Right lobe of liver (tissue), 4 donors: ENCODE data around the gene ROCK2.

Experiments
- POLR2A ChIP-seq: fragments of 450-650 bp; IDR thresholded peaks from one replicate; pipeline ENCODE4 v1.6.1; 2017; ENCODE audit warnings: antibody characterized with exemption, mild to moderate bottlenecking
- TF ChIP-seq, protein P1 (sequence below), 4 donors: fragments of 200-600 bp in 3 of 4; fragments of 450-650 bp in 1 of 4; IDR thresholded peaks; one replicate each; pipeline versions ENCODE4 v1.5.1 to v1.8.0; 2016 to 2022; ENCODE audit warnings: antibody characterized with exemption in 4 of 4, mild to moderate bottlenecking in 2 of 4
- donor health status: DM: no; HTN: no; CAD: no.
- donor health status: DM: no; HTN: no; CAD: no.
- donor health status: DM: no; HTN: yes; CAD: no.

DNA sequence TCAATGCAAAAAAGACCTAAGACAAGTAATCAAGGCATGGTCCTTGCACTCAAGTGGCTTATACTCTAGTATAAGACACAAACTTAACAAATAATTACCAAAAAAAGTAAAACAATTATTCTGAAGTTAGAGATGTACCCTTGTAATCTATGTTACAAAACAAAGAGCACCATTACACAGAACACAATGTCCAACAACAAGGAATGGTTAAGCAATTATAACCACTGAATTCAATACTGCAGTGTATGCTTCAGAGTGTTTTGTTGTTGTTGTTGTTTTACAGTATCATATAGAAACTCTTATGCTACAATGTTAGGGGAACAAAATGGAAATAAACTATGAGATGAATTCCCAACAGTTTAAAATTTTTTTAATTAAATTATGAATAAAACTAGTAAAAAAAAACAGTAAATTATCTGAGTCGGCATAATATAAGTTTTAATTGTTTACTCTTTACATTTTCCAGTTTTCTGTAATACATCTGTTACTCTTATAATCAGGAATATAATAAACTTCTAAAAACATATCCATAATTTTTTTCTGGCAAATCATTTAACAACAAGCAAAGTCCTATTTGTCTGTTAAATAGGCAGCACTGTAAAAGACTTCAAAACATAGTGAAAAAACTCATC, 29.2 kb downstream of the ROCK2 start:
- TF ChIP-seq, protein P1, sequence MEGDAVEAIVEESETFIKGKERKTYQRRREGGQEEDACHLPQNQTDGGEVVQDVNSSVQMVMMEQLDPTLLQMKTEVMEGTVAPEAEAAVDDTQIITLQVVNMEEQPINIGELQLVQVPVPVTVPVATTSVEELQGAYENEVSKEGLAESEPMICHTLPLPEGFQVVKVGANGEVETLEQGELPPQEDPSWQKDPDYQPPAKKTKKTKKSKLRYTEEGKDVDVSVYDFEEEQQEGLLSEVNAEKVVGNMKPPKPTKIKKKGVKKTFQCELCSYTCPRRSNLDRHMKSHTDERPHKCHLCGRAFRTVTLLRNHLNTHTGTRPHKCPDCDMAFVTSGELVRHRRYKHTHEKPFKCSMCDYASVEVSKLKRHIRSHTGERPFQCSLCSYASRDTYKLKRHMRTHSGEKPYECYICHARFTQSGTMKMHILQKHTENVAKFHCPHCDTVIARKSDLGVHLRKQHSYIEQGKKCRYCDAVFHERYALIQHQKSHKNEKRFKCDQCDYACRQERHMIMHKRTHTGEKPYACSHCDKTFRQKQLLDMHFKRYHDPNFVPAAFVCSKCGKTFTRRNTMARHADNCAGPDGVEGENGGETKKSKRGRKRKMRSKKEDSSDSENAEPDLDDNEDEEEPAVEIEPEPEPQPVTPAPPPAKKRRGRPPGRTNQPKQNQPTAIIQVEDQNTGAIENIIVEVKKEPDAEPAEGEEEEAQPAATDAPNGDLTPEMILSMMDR (IDR thresholded peaks at IDR 0.05), result no peak
- TF ChIP-seq POLR2A, result no peak
